ENCODE data around the gene PTK6. TPM values are rescaled to one million over a fixed set of nuclear protein-coding genes. Genes with fewer than 3 reads are reported as not detected.
A peak's percentile ranks its signal among the peaks of the same experiment; 100 is the strongest.

The PTK6 gene
- total and polyA plus RNA-seq, 2 of the 13 experiments (the other 11 are each of a cell fraction or from before 2014, with no cell fraction given), result 0.08 TPM; not detected in 1

- TF ChIP-seq ETS1 (CRISPR knock-in tag; IDR thresholded peaks at IDR 0.05) (no peak), TBX3 (IDR thresholded peaks at IDR 0.05; ENCODE audit: borderline replicate concordance) (no peak), TMF1 (CRISPR knock-in tag; IDR thresholded peaks at IDR 0.05; ENCODE audit: low read depth) (no peak), SOX5 (CRISPR knock-in tag; IDR thresholded peaks at IDR 0.05; ENCODE audit: borderline replicate concordance) (no peak), ONECUT2 (CRISPR knock-in tag; IDR thresholded peaks at IDR 0.05) (no peak), ZNF790 (CRISPR knock-in tag; IDR thresholded peaks at IDR 0.05; ENCODE audit: borderline replicate concordance) (no peak), SCMH1 (CRISPR knock-in tag; IDR thresholded peaks at IDR 0.05; ENCODE audit: borderline replicate concordance) (no peak), ZNF124 (CRISPR knock-in tag; IDR thresholded peaks at IDR 0.05) (no peak), ZNF335 (CRISPR knock-in tag; IDR thresholded peaks at IDR 0.05) (no peak), ZNF772 (CRISPR knock-in tag; IDR thresholded peaks at IDR 0.05) (no peak), PRPF4 (IDR thresholded peaks at IDR 0.05; ENCODE audit: low read depth, low read length, poor library complexity, severe bottlenecking) (no peak), ZFX (CRISPR knock-in tag; IDR thresholded peaks at IDR 0.05; ENCODE audit: low read depth) (peak; percentile 65), ZNF839 (CRISPR knock-in tag; IDR thresholded peaks at IDR 0.05; ENCODE audit: borderline replicate concordance) (no peak), MAZ (IDR thresholded peaks at IDR 0.05; ENCODE audit: borderline replicate concordance, low read depth, low read length) (no peak), MAZ (CRISPR knock-in tag; IDR thresholded peaks at IDR 0.05; ENCODE audit: low read depth) (peak; percentile 2; the same call in 1 of the 2 replicates), ZNF562 (CRISPR knock-in tag; IDR thresholded peaks at IDR 0.05; ENCODE audit: borderline replicate concordance) (no peak), ZFP91 (CRISPR knock-in tag; IDR thresholded peaks at IDR 0.05; ENCODE audit: borderline replicate concordance) (peak; percentile 58; the same call in 1 of the 2 replicates), RBM22 (optimal IDR thresholded peaks at IDR 0.05; ENCODE audit: low read length) (no peak), ZNF468 (CRISPR knock-in tag; IDR thresholded peaks at IDR 0.05) (peak; percentile 45; the same call in 1 of the 2 replicates), ZNF547 (CRISPR knock-in tag; IDR thresholded peaks at IDR 0.05) (no peak), MEF2D (CRISPR knock-in tag; IDR thresholded peaks at IDR 0.05) (no peak; the same call in 1 of the 2 replicates), RBAK (CRISPR knock-in tag; IDR thresholded peaks at IDR 0.05) (no peak), ZMYM2 (CRISPR knock-in tag; IDR thresholded peaks at IDR 0.05) (no peak), MAFF (IDR thresholded peaks at IDR 0.05; ENCODE audit: low read depth, low read length) (no peak), ZFYVE20 (CRISPR knock-in tag; IDR thresholded peaks at IDR 0.05; ENCODE audit: borderline replicate concordance, low read depth) (no peak), GATAD1 (CRISPR knock-in tag; IDR thresholded peaks at IDR 0.05) (no peak), ZNF275 (CRISPR knock-in tag; IDR thresholded peaks at IDR 0.05; ENCODE audit: borderline replicate concordance) (no peak), SNRNP70 (IDR thresholded peaks at IDR 0.05; ENCODE audit: low read depth, low read length) (no peak), YEATS2 (CRISPR knock-in tag; IDR thresholded peaks at IDR 0.05; ENCODE audit: borderline replicate concordance) (no peak), ATM (IDR thresholded peaks at IDR 0.05; ENCODE audit: borderline replicate concordance) (no peak)
Measured at GRCh38 chr20:63557481-63557891, 20.3 kb upstream of the PTK6 start (continued).

Measured in HepG2 (cell line).